Activated naive CD8-positive, alpha-beta T cell treated with anti-CD3 and anti-CD28 coated beads, Interleukin-2, amount 10 ng/mL, durations not matched to agents 7 days and 5 days (primary cell): ENCODE data around the gene AGMAT. TPM values are rescaled to one million over a fixed set of nuclear protein-coding genes. Genes with fewer than 3 reads are reported as not detected.

Source experiments
- ATAC-seq: fragments of 150-1000 bp; cut with Tn5 transposase; one replicate; pipeline ENCODE4 v1.10.0; 2021; ENCODE audit warnings: low read depth, moderate library complexity
- POLR2A ChIA-PET: fragments of 350-600 bp; sonication (Branson Sonifier 250); formaldehyde crosslinking; loops from one replicate; lab custom pipeline; 2021; ENCODE audit warnings: antibody characterized with exemption; lab: Charles Lee
- DNase-seq: peaks from one replicate; pipeline ENCODE4 v3.0.0; 2021
- H3K27ac Mint-ChIP-seq: one replicate; pipeline ENCODE4 v1.8.0; 2022; ENCODE audit warnings: mild to moderate bottlenecking, mixed read lengths
- H3K27me3 Mint-ChIP-seq: one replicate; pipeline ENCODE4 v1.8.0; 2022; ENCODE audit warnings: mild to moderate bottlenecking, moderate library complexity, mixed read lengths
- H3K36me3 Mint-ChIP-seq: one replicate; pipeline ENCODE4 v1.8.0; 2021; ENCODE audit warnings: mild to moderate bottlenecking, mixed read lengths
- H3K4me1 Mint-ChIP-seq: one replicate; pipeline ENCODE4 v1.8.0; 2021; ENCODE audit warnings: mixed read lengths
- H3K4me3 Mint-ChIP-seq: one replicate; pipeline ENCODE4 v1.8.0; 2022; ENCODE audit warnings: mild to moderate bottlenecking, moderate library complexity, mixed read lengths
- H3K9me3 Mint-ChIP-seq: one replicate; pipeline ENCODE4 v1.8.0; 2021; ENCODE audit warnings: mixed read lengths
- total RNA-seq, 2 experiments: library from RNA; stranded (reverse); gene quantifications; one replicate each; pipeline ENCODE4 v1.2.3, GENCODE V29; 2021

AGMAT gene
- 1 to 10 TPM; 7.6 to 8.0 TPM for total RNA-seq

DNA sequence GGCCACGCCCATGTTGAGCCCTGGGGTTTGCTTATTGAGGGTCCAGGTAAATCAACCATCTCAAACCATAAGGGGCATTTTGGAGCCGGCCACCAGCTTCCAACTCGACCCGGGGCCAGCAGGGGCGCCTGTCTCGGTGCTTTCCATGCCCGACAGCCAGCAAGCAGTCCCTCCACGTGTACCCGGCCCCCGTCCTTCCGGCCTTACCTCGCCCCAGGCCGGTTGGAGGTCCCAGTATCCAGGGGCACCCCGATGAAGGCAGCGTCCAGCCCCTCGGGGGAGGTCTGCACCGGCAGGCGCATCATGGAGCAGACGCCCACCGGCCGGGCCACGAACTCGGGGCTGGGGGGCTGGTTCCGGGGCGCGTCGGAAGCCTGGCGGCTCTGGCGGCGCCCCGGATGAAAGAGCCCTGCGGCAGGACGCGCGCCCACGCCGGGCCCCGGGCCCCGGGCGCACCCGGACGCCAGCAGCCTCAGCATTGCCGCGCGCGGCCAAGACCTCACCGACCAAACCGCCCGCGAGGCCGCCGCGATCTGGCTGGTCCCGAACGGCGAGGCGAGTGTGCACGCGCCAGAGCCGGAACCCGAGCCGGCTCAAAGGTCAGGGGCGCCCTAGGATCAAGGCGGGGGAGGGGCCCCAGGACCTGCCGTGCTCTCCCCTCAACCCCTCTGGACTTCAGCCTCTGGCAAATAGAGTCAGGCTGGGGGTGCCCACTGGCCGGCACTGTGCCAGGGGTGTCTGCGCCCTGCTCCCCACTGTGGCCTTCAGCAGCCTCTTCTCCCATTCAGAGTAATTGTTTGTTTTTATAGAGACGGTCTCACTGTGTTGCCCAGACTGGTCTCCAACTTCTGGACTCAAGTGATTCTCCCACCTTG lies at the start of gene AGMAT:
AGMAT (minus strand) TSS at position 563 of the 875 bp plus-strand sequence; CDS start at position 479, 84 bp downstream.
- H3K9me3 Mint-ChIP-seq: no peaks in the 10 kb centered on the region
- ATAC-seq: peak; percentile 83
- POLR2A ChIA-PET: interaction anchor here (0.6 to 0.9 kb wide), 4 partner anchors 10 to 59 kb away, joined by 3 read pairs; no protein-coding TSS in a partner anchor
- peak within 1 kb of the TSS; percentile 82 for H3K27ac Mint-ChIP-seq
- H3K36me3 Mint-ChIP-seq: peaks cover 23% of the 10 kb centered on the region
- DNase-seq: peak; percentile 78
- peak within 1 kb of the TSS; percentile 80 for H3K4me3 Mint-ChIP-seq
- no peaks in the 10 kb centered on the region for H3K27me3 Mint-ChIP-seq
- H3K4me1 Mint-ChIP-seq: peaks cover 11% of the 10 kb centered on the region

- Mint-ChIP-seq H3K27me3 (no peaks in the 10 kb centered on the region), H3K9me3 (no peaks in the 10 kb centered on the region), H3K27ac (no peak overlapping the region), H3K36me3 (peaks cover 22% of the 10 kb centered on the region), H3K4me3 (no peak overlapping the region), H3K4me1 (no peaks in the 10 kb centered on the region)
- DNase-seq (no peak), ATAC-seq (no peak)
- POLR2A ChIA-PET: no interaction called here
Observed at GRCh38 chr1:15633756-15634420, 49.0 kb upstream of the AGMAT start.

- Mint-ChIP-seq H3K27ac (peak overlapping the region; percentile 7), H3K9me3 (no peaks in the 10 kb centered on the region), H3K4me1 (peaks cover 19% of the 10 kb centered on the region), H3K36me3 (peaks cover 20% of the 10 kb centered on the region), H3K27me3 (no peaks in the 10 kb centered on the region), H3K4me3 (no peak overlapping the region)
- no peak for ATAC-seq
- POLR2A ChIA-PET: no interaction called here
- DNase-seq: no peak
Observed at GRCh38 chr1:15628003-15628402, 43.2 kb upstream of the AGMAT start.

- Mint-ChIP-seq H3K27ac (no peak overlapping the region), H3K36me3 (peaks cover 20% of the 10 kb centered on the region), H3K27me3 (no peaks in the 10 kb centered on the region), H3K4me1 (peaks cover 22% of the 10 kb centered on the region), H3K4me3 (no peak overlapping the region), H3K9me3 (no peaks in the 10 kb centered on the region)
- ATAC-seq (no peak), DNase-seq (no peak)
- POLR2A ChIA-PET: no interaction called here
Observed at GRCh38 chr1:15627343-15627988, 42.6 kb upstream of the AGMAT start.

GRCh38 chr1:15626269-15626950 lies 41.6 kb upstream of the AGMAT start:
- Mint-ChIP-seq H3K27me3 (no peaks in the 10 kb centered on the region), H3K4me1 (peaks cover 26% of the 10 kb centered on the region), H3K4me3 (no peak overlapping the region), H3K27ac (peak overlapping the region; percentile 3), H3K9me3 (no peaks in the 10 kb centered on the region), H3K36me3 (peaks cover 14% of the 10 kb centered on the region)
- POLR2A ChIA-PET: interaction anchor here (0.5 kb wide), 1 partner anchor 26 kb away, joined by 4 read pairs; no protein-coding TSS in a partner anchor
- DNase-seq: no peak
- no peak for ATAC-seq

DNA sequence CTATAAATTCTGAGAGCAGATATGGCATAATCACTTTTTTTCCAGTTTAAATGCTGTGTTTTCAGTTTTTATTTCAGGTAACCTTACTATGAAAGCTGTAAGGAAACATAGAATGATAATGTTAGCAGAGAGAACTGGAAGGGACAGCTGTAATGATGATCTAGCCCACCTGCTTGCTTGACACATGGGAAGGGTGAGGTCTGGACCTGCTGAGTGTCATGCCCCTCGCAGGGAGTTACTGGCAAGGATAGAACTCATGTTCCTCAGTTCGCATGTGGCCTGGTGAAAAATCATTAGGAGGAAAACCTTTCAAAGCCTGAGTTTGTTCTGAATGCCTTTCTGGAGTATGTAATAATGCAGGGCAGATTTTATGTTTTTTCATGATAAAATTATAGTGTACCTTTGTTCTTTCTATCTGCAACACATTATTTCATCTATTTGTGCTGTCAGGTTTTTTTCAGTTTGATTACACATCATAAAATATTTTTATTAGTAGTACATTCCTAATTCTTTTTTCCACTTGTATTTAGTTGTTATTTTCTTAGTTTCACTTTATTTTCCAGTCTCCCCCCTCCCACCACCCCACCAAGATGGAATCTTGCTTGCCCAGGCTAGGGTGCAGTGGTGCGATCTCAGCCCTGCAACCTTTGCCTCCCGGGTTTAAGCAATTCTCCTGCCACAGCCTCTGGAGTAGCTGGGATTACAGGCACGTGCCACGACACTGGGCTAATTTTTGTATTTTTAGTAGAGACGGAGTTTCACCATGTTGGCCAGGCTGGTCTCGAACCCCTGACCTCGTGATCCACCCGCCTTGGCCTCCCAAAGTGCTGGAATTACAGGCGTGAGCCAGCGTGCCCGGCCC lies 40.4 kb upstream of the AGMAT start:
- ATAC-seq: no peak
- H3K4me3 Mint-ChIP-seq: no peak overlapping the region

GRCh38 chr1:15624133-15624714 lies 39.4 kb upstream of the AGMAT start:
- H3K4me3 Mint-ChIP-seq: no peak overlapping the region
- POLR2A ChIA-PET: interaction anchor here (0.8 kb wide), 1 partner anchor 21 kb away, joined by 3 read pairs; no protein-coding TSS in a partner anchor
- DNase-seq (no peak), ATAC-seq (no peak)
- H3K27ac Mint-ChIP-seq: no peak overlapping the region
- no peaks in the 10 kb centered on the region for H3K27me3 Mint-ChIP-seq
- H3K9me3 Mint-ChIP-seq: no peaks in the 10 kb centered on the region
- peaks cover 34% of the 10 kb centered on the region for H3K4me1 Mint-ChIP-seq
- peaks cover 8% of the 10 kb centered on the region for H3K36me3 Mint-ChIP-seq

More for the DNA sequence above, 40.4 kb upstream of the AGMAT start:
- Mint-ChIP-seq H3K4me1 (peaks cover 32% of the 10 kb centered on the region), H3K27ac (no peak overlapping the region), H3K9me3 (no peaks in the 10 kb centered on the region), H3K36me3 (peaks cover 11% of the 10 kb centered on the region), H3K27me3 (no peaks in the 10 kb centered on the region)
- DNase-seq: no peak
- POLR2A ChIA-PET: interaction anchor here (0.8 kb wide), 1 partner anchor 22 kb away, joined by 3 read pairs; no protein-coding TSS in a partner anchor

DNA sequence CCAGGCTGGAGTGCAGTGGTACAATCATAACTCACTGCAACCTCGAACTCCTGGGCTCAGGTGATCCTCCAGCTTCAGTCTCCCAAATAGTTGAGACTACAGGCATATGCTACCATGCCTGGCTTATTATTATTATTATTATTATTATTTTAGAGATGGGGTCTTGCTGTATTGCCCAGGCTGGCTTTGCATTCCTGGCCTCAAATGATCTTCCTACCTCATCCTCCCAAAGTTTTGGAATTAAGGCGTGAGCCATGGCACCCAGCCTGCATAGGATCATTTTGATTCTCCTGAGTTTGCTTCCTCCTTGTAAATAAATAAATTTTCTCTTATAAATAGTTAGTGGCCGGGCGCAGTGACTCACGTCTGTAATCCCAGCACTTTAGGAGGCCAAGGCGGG lies 38.6 kb upstream of the AGMAT start:
- no peaks in the 10 kb centered on the region for H3K9me3 Mint-ChIP-seq
- DNase-seq (no peak), ATAC-seq (no peak)
- POLR2A ChIA-PET: no interaction called here
- no peak overlapping the region for H3K27ac Mint-ChIP-seq
- H3K4me3 Mint-ChIP-seq: no peak overlapping the region
- H3K4me1 Mint-ChIP-seq: peaks cover 39% of the 10 kb centered on the region
- no peaks in the 10 kb centered on the region for H3K27me3 Mint-ChIP-seq
- peaks cover 6% of the 10 kb centered on the region for H3K36me3 Mint-ChIP-seq

GRCh38 chr1:15622712-15623373 lies 38.0 kb upstream of the AGMAT start:
- no peak overlapping the region for H3K27ac Mint-ChIP-seq
- H3K36me3 Mint-ChIP-seq: peaks cover 6% of the 10 kb centered on the region
- H3K9me3 Mint-ChIP-seq: no peaks in the 10 kb centered on the region
- H3K4me3 Mint-ChIP-seq: no peak overlapping the region
- no peak for ATAC-seq
- POLR2A ChIA-PET: no interaction called here
- DNase-seq: no peak
- H3K27me3 Mint-ChIP-seq: no peaks in the 10 kb centered on the region
- H3K4me1 Mint-ChIP-seq: peaks cover 41% of the 10 kb centered on the region

DNA sequence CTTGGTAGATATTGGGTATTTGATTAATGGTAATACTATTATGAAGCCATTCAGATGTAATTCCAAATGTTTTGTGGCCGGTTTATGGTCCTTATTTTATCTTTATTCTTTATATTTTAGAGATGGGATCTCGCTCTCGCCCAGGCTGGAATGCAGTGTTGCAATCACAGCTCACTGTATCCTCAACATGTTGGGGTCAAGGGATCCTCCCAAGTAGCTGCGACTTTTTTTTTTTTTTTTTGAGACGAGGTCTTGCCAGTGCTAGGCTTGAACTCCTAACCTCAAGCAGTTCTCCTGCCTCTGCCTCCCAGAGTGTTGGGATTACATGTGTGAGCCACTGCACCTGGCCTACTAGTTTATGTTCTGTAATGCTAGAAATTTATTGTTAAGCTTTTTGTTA lies 37.1 kb upstream of the AGMAT start:
- peaks cover 38% of the 10 kb centered on the region for H3K4me1 Mint-ChIP-seq
- POLR2A ChIA-PET: interaction anchor here (0.6 kb wide), 2 partner anchors 9 to 158 kb away, joined by 3 to 4 read pairs; no protein-coding TSS in a partner anchor

GRCh38 chr1:15620902-15621682 lies 36.2 kb upstream of the AGMAT start:
- POLR2A ChIA-PET: interaction anchor here (0.6 kb wide), 2 partner anchors 9 to 159 kb away, joined by 3 to 4 read pairs; no protein-coding TSS in a partner anchor
- Mint-ChIP-seq H3K27me3 (no peaks in the 10 kb centered on the region), H3K27ac (no peak overlapping the region), H3K4me3 (no peak overlapping the region), H3K4me1 (peaks cover 35% of the 10 kb centered on the region), H3K9me3 (no peaks in the 10 kb centered on the region), H3K36me3 (peaks cover 4% of the 10 kb centered on the region)
- no peak for DNase-seq
- no peak for ATAC-seq

More for the DNA sequence above, 37.1 kb upstream of the AGMAT start:
- no peak for ATAC-seq
- Mint-ChIP-seq H3K27ac (no peak overlapping the region), H3K27me3 (no peaks in the 10 kb centered on the region), H3K36me3 (peaks cover 6% of the 10 kb centered on the region), H3K4me3 (no peak overlapping the region), H3K9me3 (no peaks in the 10 kb centered on the region)
- no peak for DNase-seq
